Astrocyte (in vitro differentiated cells and primary cell): ENCODE measurements around the gene PRPH.

Experiments
- CTCF ChIP-seq: IDR thresholded peaks from 2 replicates; pipeline ENCODE4 v1.5.1; 2011; ENCODE audit warnings: low read depth, mild to moderate bottlenecking, inconsistent platforms, low read length, moderate library complexity; ENCODE audit not compliant: insufficient read depth
- EZH2 ChIP-seq: IDR thresholded peaks from 2 replicates; pipeline ENCODE4 v1.6.1; 2012; ENCODE audit warnings: mild to moderate bottlenecking, low read length, inconsistent platforms; ENCODE audit not compliant: insufficient read depth

GRCh38 chr12:49260166-49260565 lies 34.8 kb upstream of the PRPH start:
- TF ChIP-seq CTCF (no peak), EZH2 (no peak)
